ENCODE data around the gene SLC25A12.
"Not testable (repeated sequence)": the region's sequence is repeated elsewhere in the genome, so short reads cannot be mapped to it uniquely, and the experiment has no call there.

Gene SLC25A12

GRCh38 chr2:171813729-171814128 is 80.3 kb downstream of the SLC25A12 start:
- no peak overlapping the region for H3K4me3 ChIP-seq (ENCODE audit: low read depth, low read length)
- DNase-seq (ENCODE audit: low read depth): no peak
- TF ChIP-seq CTCF (IDR thresholded peaks at IDR 0.05; ENCODE audit: low read depth, low read length, missing control alignments): no peak

GRCh38 chr2:171813126-171813525 is 80.9 kb downstream of the SLC25A12 start:
- DNase-seq (ENCODE audit: low read depth): no peak
- no peak overlapping the region for H3K4me3 ChIP-seq (ENCODE audit: low read depth, low read length)
- no peak for TF ChIP-seq CTCF (IDR thresholded peaks at IDR 0.05; ENCODE audit: low read depth, low read length, missing control alignments)

- no peak overlapping the region for H3K4me3 ChIP-seq (ENCODE audit: low read depth, low read length)
- TF ChIP-seq CTCF (IDR thresholded peaks at IDR 0.05; ENCODE audit: low read depth, low read length, missing control alignments): no peak
- DNase-seq (ENCODE audit: low read depth): no peak
Measured at GRCh38 chr2:171811245-171811628, 82.8 kb downstream of the SLC25A12 start.

GRCh38 chr2:171810422-171811244 is 83.4 kb downstream of the SLC25A12 start:
- TF ChIP-seq CTCF (IDR thresholded peaks at IDR 0.05; ENCODE audit: low read depth, low read length, missing control alignments): no peak
- DNase-seq (ENCODE audit: low read depth): no peak
- H3K4me3 ChIP-seq (ENCODE audit: low read depth, low read length): no peak overlapping the region

GRCh38 chr2:171808885-171809284 is 85.2 kb downstream of the SLC25A12 start:
- not testable (repeated sequence) for DNase-seq (ENCODE audit: low read depth); H3K4me3 ChIP-seq (ENCODE audit: low read depth, low read length)

- no peak for DNase-seq (ENCODE audit: low read depth)
- H3K4me3 ChIP-seq (ENCODE audit: low read depth, low read length): no peak overlapping the region
- no peak for TF ChIP-seq CTCF (IDR thresholded peaks at IDR 0.05; ENCODE audit: low read depth, low read length, missing control alignments)
Measured at GRCh38 chr2:171807831-171808393, 86.1 kb downstream of the SLC25A12 start.

- DNase-seq (ENCODE audit: low read depth): no peak
- no peak for TF ChIP-seq CTCF (IDR thresholded peaks at IDR 0.05; ENCODE audit: low read depth, low read length, missing control alignments)
Measured at GRCh38 chr2:171807119-171807518, 86.9 kb downstream of the SLC25A12 start.

More at GRCh38 chr2:171807119-171807518, 86.9 kb downstream of the SLC25A12 start:
- H3K4me3 ChIP-seq (ENCODE audit: low read depth, low read length): no peak overlapping the region

Measured in GM12864 (cell line).